HG03095 (cell line): Measurements from ENCODE around the gene GAS6.

Experiments used
- ATAC-seq: cut with Tn5 transposase; IDR thresholded peaks from one replicate; pipeline ENCODE4 v1.9.1; 2021; ENCODE audit warnings: moderate library complexity; ENCODE audit not compliant: unreplicated experiment

Gene GAS6

DNA sequence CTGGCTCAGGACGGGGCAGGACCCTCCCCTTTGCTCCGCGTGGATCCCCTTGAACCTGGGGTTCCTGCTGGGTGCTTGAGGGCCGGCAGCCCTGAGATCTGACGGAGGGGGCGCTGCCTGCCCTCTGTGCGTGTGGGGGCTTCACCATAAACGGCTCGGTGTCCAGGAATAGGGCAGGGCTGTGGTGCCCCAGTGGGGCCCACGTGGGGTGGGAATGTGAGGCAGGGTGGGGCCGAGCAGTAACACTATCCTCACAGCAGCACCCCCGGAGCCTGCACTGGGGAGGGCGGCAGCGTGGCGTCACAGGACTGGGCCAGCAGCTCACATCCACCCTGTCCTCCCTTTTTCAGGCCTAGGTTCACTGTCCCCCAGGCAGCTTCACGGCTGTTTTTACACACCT, 38.0 kb downstream of the GAS6 start:
- ATAC-seq: no peak

- no peak for ATAC-seq
Observed at GRCh38 chr13:113823771-113824170, 40.1 kb downstream of the GAS6 start.

- no peak for ATAC-seq
Observed at GRCh38 chr13:113822956-113823744, 40.7 kb downstream of the GAS6 start.

GRCh38 chr13:113822266-113822665, 41.6 kb downstream of the GAS6 start:
- no peak for ATAC-seq

GRCh38 chr13:113821847-113822246, 42.0 kb downstream of the GAS6 start:
- ATAC-seq: no peak

DNA sequence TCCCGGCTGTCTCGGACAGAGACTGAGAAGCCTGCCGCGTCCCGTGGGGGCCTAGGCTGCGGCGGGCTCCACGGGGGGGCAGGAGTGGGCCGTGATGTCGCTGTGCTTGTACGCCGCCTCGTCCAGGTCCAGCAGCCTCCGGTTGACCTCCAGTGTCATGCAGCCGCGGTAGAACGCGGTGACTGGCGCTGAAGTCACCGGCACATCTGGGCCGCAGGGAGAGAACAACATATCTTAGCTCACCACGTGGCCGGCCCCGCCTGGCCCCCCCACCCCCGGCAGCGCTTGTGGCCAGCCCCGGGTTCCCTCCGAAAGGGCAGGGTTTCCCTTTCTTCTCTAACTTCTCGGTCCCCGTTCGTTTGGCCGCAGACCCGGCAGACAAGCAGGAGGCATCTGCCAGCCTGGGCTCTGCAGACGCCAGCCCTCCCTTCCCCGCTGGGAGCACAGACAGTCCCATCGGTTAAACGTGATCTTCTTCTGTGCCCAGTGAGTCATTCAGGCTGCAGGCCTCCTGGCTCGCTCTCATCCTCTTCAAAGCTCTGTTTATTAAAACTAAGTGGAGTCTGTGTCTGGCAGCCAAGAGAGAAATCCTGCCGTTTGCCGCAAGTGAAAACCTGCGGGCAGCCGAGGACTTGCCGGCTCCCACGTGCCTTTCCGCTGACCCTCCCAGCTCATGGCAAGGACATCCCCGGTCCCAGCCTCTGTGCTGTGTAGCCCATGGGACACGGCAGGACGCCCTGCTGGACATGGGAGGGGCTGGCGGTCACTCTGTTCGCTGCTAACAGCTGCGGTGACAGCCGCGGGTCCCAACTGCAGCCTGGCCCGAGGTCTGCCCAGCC, 42.8 kb downstream of the GAS6 start:
- ATAC-seq: no peak

- ATAC-seq: no peak
Observed at GRCh38 chr13:113819731-113820715, 43.9 kb downstream of the GAS6 start.

- no peak for ATAC-seq
Observed at GRCh38 chr13:113819341-113819730, 44.5 kb downstream of the GAS6 start.

DNA sequence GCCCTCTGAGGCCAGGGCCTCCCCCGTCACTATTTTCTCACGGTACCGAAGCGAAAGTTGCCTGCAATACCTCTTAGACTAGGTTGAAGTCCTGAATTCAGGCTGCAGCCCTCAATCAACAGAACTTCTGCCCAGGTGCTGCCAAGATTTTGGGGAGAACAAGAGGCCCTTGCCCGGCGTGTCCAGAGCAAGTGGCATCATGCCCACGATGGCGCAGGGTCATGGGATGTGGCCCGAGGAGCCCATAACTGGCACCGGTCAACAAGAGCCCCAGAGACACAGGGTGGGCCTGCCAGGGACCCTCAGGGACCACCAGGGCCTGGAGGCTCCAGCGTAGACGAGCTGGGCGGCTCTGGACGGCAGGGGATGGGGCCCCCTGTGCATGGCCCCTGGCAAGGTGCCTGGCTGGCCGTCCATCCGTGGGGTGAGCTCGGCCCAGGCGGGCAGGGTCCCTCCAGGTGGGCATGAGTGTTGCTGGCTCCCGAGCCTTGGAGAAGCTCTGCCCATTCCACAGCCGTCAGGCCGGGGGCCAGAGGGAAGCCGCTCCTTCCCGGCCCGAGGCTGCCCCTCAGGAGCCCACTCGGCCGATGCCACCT, 45.1 kb downstream of the GAS6 start:
- ATAC-seq: no peak

DNA sequence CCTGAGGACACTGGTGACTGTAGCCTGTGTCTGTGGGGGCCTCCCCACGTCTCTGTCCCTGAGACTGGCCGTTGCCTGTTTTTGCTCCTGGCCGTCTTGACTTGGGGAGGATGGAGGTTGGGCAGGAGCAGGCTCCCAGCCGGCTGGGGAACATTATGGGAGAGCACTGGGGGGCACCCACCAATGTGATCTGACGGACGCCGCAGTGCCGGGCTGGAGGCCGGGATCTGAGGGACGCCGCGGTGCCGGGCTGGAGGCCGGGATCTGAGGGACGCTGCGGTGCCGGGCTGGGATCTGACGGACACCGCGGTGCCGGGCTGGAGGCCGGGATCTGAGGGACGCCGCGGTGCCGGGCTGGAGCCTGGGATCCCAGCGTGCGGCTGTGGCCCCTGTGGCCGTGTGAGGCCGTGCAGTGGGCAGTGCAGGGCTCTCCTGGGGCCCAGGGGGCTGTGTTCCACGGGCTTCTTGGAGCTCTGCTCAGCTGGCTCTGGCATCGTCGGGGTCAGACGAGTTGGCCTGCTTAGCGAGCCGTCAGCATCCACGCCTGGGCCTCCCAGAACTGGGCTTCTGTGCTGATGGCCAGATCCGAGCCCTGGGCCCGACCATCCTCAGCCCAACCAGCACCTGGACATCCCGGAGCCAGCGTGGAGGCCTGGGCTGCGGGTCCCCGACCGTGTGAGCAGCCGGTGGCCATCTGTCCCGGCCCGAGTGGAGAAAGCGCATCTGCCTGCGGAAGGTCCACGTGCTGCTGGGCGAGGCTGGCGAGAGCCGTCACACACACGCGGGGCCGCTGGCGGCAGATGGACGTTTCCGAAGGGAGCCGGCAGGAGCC, 45.8 kb downstream of the GAS6 start:
- no peak for ATAC-seq

- peak; percentile 45 for ATAC-seq
Observed at GRCh38 chr13:113816946-113817859, 46.7 kb downstream of the GAS6 start.

GRCh38 chr13:113816254-113816929, 47.5 kb downstream of the GAS6 start:
- ATAC-seq: no peak

GRCh38 chr13:113815151-113816058, 48.5 kb downstream of the GAS6 start:
- no peak for ATAC-seq

GRCh38 chr13:113814435-113814821, 49.4 kb downstream of the GAS6 start:
- no peak for ATAC-seq

DNA sequence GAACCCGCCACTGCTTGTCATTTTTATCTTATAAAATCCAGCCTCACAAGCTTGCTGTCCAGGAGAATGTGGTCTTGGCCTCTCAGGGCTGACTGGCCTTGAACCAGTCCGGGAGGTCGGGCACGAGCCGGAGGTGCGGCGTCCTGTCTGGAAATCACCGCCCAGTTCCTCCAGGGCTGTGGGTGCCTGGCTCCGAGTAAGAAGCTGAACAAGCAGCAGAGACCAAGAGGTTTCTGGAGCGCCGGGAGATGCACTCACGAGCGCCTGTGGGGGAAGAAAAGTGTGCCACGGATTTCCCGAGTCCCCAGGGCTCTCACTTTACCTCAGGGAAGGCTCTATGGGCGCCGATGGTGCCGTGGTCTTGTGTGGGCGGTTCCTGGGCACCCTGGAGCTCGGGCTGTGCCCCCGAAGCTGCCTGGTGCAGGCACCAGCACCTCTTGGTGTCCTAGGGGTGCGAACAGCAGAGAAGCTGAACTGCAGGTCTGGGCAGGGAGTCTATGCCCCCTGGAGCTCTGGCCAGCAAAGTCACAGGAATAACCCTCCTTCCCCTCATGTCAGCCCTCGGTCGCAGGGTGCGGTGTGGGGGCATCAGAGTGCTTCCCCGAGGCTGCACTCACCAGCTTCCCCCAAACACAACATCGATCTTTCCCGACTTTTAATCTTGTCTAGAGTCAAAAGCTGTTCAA, 50.0 kb downstream of the GAS6 start:
- ATAC-seq: no peak

DNA sequence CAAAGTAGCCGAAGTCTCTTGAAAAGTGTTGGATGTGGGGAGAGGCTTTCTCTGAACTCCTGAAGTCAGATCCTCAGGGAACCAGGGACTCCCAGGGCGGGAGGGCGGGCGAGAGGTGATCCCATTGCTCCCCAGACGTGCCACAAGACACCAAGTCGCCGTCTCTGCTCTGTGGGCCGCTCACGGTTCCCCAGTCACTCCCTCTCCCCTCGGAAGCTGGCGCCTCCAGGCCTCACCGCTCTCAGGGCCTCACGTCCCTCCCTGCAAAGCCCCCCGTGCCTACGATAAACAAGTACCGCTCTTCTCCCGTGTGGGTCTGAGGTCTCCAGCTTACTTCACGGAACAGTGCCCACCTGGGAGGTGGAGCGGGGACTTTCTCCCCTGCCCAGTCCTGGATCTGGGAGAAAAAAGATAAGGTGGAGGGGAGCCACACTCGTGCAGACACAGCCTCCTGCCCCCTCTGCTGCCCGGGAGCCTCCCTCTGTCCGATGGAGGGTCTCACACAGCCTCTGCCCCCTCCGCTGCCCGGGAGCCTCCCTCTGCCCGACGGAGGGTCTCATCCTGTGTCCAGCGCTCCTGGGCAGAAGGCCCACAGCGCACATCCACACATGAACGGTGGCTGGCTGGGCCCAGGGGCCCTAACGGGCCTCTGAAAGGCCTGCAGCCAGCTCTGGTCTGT, 50.7 kb downstream of the GAS6 start:
- no peak for ATAC-seq
